ENCODE data around the gene MKRN3.
"Not testable (repeated sequence)": the region's sequence is repeated elsewhere in the genome, so short reads cannot be mapped to it uniquely, and the experiment has no call there.

The MKRN3 gene

DNA sequence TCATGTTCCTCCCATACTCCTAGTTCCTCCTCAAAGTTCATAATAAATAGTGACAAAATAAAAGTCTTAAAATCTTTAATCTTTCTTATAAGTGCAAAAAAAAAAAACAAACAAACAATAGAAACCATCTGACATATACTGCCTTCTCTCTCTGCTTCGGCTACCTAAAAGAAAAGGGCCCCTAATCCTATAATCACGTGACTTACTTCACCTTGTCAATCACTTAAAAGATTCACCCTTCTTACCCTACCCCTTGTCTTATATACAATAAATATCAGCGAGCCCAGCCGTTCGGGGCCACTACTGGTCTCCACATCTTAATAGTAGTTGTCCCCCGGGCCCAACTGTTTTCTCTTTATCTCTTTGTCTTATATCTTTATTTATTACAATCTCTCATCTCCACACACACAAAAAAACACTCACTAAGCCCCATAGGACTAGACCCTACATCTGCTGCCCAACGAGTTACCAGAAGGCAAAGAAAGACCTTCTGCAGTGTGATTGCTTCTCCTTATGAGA, 28.8 kb downstream of the MKRN3 start:
- no peak for DNase-seq

DNA sequence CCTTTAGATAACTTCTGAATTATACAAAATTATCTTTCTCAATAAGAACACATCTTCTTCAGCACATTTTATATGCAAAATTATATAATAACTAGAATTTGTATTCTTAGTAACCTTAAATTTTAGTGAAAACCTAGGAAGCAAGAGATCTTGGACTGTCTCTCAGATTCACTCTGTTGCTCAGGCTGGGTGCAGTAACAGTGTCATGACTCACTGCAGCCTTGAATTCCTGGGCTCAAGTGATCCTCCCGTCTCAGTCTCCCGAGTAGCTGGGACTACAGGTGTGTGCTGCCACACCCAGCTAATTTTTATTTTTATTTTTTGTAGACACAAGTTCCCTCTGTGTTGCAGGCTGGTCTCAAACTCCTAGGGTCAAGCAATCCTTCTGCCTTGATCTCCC, 29.9 kb downstream of the MKRN3 start:
- DNase-seq, result no peak

DNA sequence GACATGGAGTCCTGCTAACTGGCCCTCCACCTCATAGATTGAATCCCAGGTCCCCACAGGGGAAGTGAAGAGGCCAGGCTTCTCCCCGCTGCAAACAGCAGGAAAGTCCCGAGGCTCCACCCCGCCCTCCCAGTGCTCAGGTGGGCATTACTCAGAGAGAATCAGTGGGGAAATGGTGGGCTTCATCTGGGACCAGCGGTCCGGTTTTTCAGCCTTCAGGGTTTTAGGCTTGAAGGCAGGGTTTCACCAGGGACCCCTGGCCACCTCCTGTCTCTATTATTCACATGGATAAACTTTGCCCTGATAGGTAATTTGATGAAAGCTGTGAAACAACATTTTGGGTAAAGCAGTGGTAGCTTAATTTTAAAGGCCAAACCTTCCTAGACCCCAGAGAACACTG, 31.3 kb downstream of the MKRN3 start:
- DNase-seq, result no peak

DNA sequence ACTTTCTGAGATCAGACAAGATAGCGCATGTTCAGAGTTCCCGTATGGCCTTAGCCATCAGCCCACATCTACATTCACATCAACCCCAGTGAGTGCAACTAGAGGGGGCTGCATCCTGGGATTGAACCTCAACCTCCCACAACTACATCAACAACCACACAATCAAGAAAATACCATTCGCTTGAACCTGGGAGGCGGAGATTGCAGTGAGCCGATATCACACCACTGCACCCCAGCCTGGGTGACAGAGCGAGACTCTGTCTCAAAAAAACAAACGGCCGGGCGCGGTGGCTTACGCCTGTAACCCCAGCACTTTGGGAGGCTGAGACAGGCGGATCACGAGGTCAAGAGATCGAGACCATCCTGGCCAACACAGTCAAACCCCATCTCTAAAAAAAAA, 31.8 kb downstream of the MKRN3 start:
- not testable (repeated sequence) for DNase-seq

DNA sequence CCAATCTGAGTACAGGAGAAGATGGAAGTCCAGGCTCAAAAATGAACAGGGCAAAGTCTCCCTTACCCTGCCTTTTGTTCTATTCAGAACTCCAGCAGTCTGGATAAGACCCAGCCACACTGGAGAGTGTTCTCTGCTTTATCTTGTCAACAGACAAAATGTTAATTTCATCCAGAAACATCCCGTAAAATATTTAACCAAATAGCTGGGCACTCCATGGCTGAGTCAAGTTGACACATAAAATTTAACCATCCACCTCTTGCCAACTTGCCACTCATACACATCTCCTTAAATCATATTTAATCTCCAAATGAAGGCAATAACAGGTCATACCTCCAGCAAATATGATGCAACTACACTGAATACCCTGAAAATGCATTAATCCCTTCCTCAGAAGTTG, 33.6 kb downstream of the MKRN3 start:
- no peak for DNase-seq

DNA sequence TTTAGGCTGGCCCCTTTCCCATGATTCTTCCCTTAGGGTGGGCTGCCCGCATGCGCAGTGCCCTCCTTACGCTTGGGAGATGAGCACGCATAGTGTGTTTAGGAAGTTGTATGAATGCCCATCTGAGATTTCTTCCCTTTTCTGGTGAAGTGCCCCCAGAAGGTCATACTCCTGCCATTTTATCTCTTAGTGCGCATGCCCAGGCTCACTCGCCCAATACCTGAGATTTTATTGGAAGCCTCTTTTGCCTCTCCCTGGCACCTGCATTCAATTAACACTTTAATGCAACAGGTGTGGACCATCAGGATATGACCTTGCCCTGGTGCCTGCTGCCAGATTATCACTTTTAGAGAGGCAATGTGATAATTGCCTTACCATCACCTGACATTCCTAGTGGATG, 36.6 kb downstream of the MKRN3 start:
- DNase-seq, result no peak

DNA sequence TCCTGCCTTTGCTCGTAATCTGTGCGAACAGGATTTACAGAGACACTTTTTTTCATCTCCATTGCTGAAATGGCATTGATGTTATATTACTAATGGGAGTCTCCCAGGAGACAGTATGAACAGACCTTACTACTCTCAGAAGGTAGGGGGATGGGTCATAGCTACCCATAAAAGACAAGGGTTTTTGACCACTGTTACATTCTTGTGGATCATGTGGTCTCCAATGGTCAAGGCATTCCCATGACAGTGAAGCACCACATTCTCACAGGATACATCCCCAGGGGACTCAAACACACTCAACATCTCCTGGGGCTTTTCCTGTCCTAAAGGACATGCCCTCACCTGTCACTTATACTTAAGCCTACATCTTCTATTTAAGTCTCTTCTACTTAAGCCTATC, 40.8 kb downstream of the MKRN3 start:
- DNase-seq, result no peak

DNA sequence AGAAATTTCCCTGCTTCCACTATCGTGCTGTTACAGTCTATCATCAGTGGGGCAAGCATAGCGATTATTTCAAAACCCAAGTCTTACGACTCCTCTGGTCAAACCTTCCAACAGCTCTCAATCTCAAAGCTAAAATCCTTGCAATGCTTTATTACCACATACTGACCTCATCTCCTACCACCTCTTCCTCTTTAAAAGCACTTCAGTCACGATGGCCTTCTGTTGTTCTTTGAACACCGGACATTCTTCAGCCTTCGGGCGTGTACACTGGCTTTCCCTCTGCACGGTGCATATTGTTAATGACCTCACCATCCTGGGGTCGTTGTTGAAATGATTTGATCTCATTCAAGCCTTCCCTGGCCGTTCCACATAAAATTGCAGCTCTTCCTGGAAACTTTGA, 51.1 kb downstream of the MKRN3 start:
- no peak for DNase-seq
